MM.1S (cell line): ENCODE data around the gene POLQ.

ENCODE experiments used
- DNase-seq: peaks from one replicate; pipeline ENCODE4 v3.0.0-alpha.2; 2015
- H2AFZ ChIP-seq: fragments of 300-600 bp; sonication (generic); 2 replicates; pipeline ENCODE4 v1.6.0; 2016; ENCODE audit warnings: antibody characterized with exemption, low read length
- H3F3A ChIP-seq: fragments of 300-600 bp; sonication (generic); 2 replicates; pipeline ENCODE4 v1.6.1; 2016; ENCODE audit warnings: mild to moderate bottlenecking, antibody characterized with exemption, low read length, moderate library complexity, mixed read lengths; ENCODE audit not compliant: insufficient read depth
- H3K27ac ChIP-seq: fragments of 300-600 bp; sonication (generic); 2 replicates; pipeline ENCODE4 v1.5.1; 2016; ENCODE audit warnings: mild to moderate bottlenecking, low read length
- H3K27me3 ChIP-seq: fragments of 300-600 bp; sonication (generic); replicated peaks from 2 replicates; pipeline ENCODE4 v1.6.0; 2016; ENCODE audit warnings: low read length; ENCODE audit not compliant: insufficient read depth
- H3K36me3 ChIP-seq: fragments of 300-600 bp; sonication (generic); replicated peaks from 2 replicates; pipeline ENCODE4 v1.6.1; 2016; ENCODE audit warnings: mild to moderate bottlenecking, low read length, mixed read lengths; ENCODE audit not compliant: insufficient read depth
- H3K4me1 ChIP-seq: fragments of 300-600 bp; sonication (generic); 2 replicates; pipeline ENCODE4 v1.6.1; 2016; ENCODE audit warnings: low read length, mixed read lengths
- H3K4me2 ChIP-seq: fragments of 300-600 bp; sonication (generic); 2 replicates; pipeline ENCODE4 v1.6.0; 2016; ENCODE audit warnings: low read depth, low read length
- H3K4me3 ChIP-seq: fragments of 300-600 bp; sonication (generic); 2 replicates; pipeline ENCODE4 v1.5.1; 2016; ENCODE audit warnings: low read length, mixed read lengths
- H3K79me2 ChIP-seq: fragments of 300-600 bp; sonication (generic); 2 replicates; pipeline ENCODE4 v1.6.1; 2016; ENCODE audit warnings: mixed run types, low read length, mixed read lengths
- H3K9ac ChIP-seq: fragments of 300-600 bp; sonication (generic); 2 replicates; pipeline ENCODE4 v1.6.1; 2016; ENCODE audit warnings: low read length, mixed read lengths
- H3K9me2 ChIP-seq: fragments of 300-600 bp; sonication (generic); replicated peaks from 2 replicates; pipeline ENCODE4 v1.6.1; 2016; ENCODE audit warnings: mild to moderate bottlenecking, low read length, mixed read lengths; ENCODE audit not compliant: insufficient read depth
- H3K9me3 ChIP-seq: fragments of 300-600 bp; sonication (generic); replicated peaks from 2 replicates; pipeline ENCODE4 v1.6.1; 2016; ENCODE audit warnings: mild to moderate bottlenecking, low read length, mixed read lengths; ENCODE audit not compliant: insufficient read depth
- H4K20me1 ChIP-seq: fragments of 300-600 bp; sonication (generic); 2 replicates; pipeline ENCODE4 v1.6.1; 2016; ENCODE audit warnings: mild to moderate bottlenecking, low read length, moderate library complexity, mixed read lengths; ENCODE audit not compliant: insufficient read depth
- CTCF ChIP-seq: fragments of 300-600 bp; sonication (generic); IDR thresholded peaks from 2 replicates; pipeline ENCODE4 v1.5.1; 2016; ENCODE audit warnings: antibody characterized with exemption, low read length, mixed read lengths
- EZH2 ChIP-seq: fragments of 300-600 bp; sonication (generic); optimal IDR thresholded peaks from 2 replicates; pipeline ENCODE3; 2017; ENCODE audit warnings: low read depth, mild to moderate bottlenecking, antibody characterized with exemption, low read length, mixed read lengths
- EZH2phosphoT487 ChIP-seq: fragments of 300-600 bp; sonication (generic); IDR thresholded peaks from 2 replicates; pipeline ENCODE4 v1.6.1; 2018; ENCODE audit warnings: antibody characterized with exemption, low read length

POLQ gene

GRCh38 chr3:121491683-121492320, 54.0 kb downstream of the POLQ start:
- H3K4me1 ChIP-seq: no peaks in the 10 kb centered on the region
- no peak overlapping the region for H3K9ac ChIP-seq
- no peak for TF ChIP-seq EZH2
- no peak for TF ChIP-seq EZH2phosphoT487
- TF ChIP-seq CTCF: no peak
- H3K79me2 ChIP-seq: no peaks in the 10 kb centered on the region
- H3K4me2 ChIP-seq: no peak overlapping the region
- H2AFZ ChIP-seq: no peak overlapping the region
- no peaks in the 10 kb centered on the region for H3K9me3 ChIP-seq
- no peaks in the 10 kb centered on the region for H3F3A ChIP-seq
- no peak overlapping the region for H3K4me3 ChIP-seq
- no peak for DNase-seq
- H4K20me1 ChIP-seq: no peaks in the 10 kb centered on the region
- H3K36me3 ChIP-seq: peaks cover 7% of the 10 kb centered on the region; the same call in 1 of the 2 replicates
- no peaks in the 10 kb centered on the region for H3K9me2 ChIP-seq
- H3K27me3 ChIP-seq: no peaks in the 10 kb centered on the region
- no peak overlapping the region for H3K27ac ChIP-seq

GRCh38 chr3:121490161-121490560, 55.6 kb downstream of the POLQ start:
- H3F3A ChIP-seq: no peaks in the 10 kb centered on the region
- H3K27ac ChIP-seq: no peak overlapping the region
- no peaks in the 10 kb centered on the region for H3K79me2 ChIP-seq
- no peaks in the 10 kb centered on the region for H3K4me1 ChIP-seq
- H3K9me2 ChIP-seq: no peaks in the 10 kb centered on the region
- H3K27me3 ChIP-seq: no peaks in the 10 kb centered on the region
- H4K20me1 ChIP-seq: no peaks in the 10 kb centered on the region
- no peak overlapping the region for H3K4me3 ChIP-seq
- no peak for DNase-seq
- TF ChIP-seq EZH2phosphoT487 (no peak), CTCF (no peak), EZH2 (no peak)
- H3K4me2 ChIP-seq: no peak overlapping the region
- no peak overlapping the region for H3K9ac ChIP-seq
- no peak overlapping the region for H2AFZ ChIP-seq
- no peaks in the 10 kb centered on the region for H3K9me3 ChIP-seq
- peaks cover 7% of the 10 kb centered on the region; the same call in 1 of the 2 replicates for H3K36me3 ChIP-seq

GRCh38 chr3:121488628-121489027, 57.2 kb downstream of the POLQ start:
- Histone ChIP-seq H3K4me2 (no peak overlapping the region), H3K4me3 (no peak overlapping the region), H2AFZ (no peak overlapping the region), H3K9me3 (no peaks in the 10 kb centered on the region), H3K27ac (no peak overlapping the region), H3K9ac (no peak overlapping the region), H3K4me1 (no peaks in the 10 kb centered on the region), H3K9me2 (no peaks in the 10 kb centered on the region), H3K79me2 (no peaks in the 10 kb centered on the region), H3K27me3 (no peaks in the 10 kb centered on the region), H3F3A (no peaks in the 10 kb centered on the region), H4K20me1 (no peaks in the 10 kb centered on the region), H3K36me3 (peaks cover 7% of the 10 kb centered on the region; the same call in 1 of the 2 replicates)
- no peak for DNase-seq
- no peak for TF ChIP-seq CTCF
- TF ChIP-seq EZH2: no peak
- TF ChIP-seq EZH2phosphoT487: no peak
